Measurements from ENCODE around the gene CADM2. TPM values are rescaled to one million over a fixed set of nuclear protein-coding genes. Genes with fewer than 3 reads are reported as not detected.

CADM2 gene
- total and polyA plus RNA-seq, 2 experiments from 2014 or later, result 13.3 to 47.5 TPM

DNA sequence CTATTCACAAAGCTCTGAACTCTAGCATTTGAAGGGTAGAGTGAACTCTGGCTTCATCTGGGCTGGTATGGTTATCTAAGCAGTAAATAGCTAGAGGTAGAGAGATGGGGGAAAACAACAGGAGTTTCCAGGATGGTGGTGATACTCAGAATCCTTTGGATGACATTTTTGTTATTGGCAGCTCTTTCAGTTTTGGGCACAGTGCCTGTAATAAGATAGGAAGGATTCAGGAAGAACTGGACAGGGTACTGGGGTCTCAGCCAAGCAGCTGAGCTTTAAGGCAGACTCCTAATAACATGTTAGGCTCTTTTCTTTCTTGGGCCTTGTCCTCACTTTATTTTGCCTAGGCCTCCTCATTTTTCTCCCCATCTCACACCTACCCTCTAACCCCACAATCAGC lies 338.5 kb downstream of the CADM2 start (continued):
- TF ChIP-seq CREB1 (CRISPR knock-in tag; IDR thresholded peaks at IDR 0.05; ENCODE audit: low read depth) (no peak), ZNF114 (CRISPR knock-in tag; IDR thresholded peaks at IDR 0.05) (no peak), EZH2 (IDR thresholded peaks at IDR 0.05; ENCODE audit: low read depth, unreplicated experiment) (no peak), NANOG (IDR thresholded peaks at IDR 0.05; ENCODE audit: borderline replicate concordance) (no peak), POLR2AphosphoS5 (IDR thresholded peaks at IDR 0.05; ENCODE audit: low read depth) (no peak), EZH2phosphoT487 (IDR thresholded peaks at IDR 0.05; ENCODE audit: unreplicated experiment) (no peak)
- TF ChIP-seq, protein P1, sequence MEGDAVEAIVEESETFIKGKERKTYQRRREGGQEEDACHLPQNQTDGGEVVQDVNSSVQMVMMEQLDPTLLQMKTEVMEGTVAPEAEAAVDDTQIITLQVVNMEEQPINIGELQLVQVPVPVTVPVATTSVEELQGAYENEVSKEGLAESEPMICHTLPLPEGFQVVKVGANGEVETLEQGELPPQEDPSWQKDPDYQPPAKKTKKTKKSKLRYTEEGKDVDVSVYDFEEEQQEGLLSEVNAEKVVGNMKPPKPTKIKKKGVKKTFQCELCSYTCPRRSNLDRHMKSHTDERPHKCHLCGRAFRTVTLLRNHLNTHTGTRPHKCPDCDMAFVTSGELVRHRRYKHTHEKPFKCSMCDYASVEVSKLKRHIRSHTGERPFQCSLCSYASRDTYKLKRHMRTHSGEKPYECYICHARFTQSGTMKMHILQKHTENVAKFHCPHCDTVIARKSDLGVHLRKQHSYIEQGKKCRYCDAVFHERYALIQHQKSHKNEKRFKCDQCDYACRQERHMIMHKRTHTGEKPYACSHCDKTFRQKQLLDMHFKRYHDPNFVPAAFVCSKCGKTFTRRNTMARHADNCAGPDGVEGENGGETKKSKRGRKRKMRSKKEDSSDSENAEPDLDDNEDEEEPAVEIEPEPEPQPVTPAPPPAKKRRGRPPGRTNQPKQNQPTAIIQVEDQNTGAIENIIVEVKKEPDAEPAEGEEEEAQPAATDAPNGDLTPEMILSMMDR (conservative IDR thresholded peaks at IDR 0.05; ENCODE audit: low read depth in 2 of 2), result no peak
- TF ChIP-seq, protein P2, sequence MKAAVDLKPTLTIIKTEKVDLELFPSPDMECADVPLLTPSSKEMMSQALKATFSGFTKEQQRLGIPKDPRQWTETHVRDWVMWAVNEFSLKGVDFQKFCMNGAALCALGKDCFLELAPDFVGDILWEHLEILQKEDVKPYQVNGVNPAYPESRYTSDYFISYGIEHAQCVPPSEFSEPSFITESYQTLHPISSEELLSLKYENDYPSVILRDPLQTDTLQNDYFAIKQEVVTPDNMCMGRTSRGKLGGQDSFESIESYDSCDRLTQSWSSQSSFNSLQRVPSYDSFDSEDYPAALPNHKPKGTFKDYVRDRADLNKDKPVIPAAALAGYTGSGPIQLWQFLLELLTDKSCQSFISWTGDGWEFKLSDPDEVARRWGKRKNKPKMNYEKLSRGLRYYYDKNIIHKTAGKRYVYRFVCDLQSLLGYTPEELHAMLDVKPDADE (IDR thresholded peaks at IDR 0.05), result no peak
- TF ChIP-seq, protein P3, sequence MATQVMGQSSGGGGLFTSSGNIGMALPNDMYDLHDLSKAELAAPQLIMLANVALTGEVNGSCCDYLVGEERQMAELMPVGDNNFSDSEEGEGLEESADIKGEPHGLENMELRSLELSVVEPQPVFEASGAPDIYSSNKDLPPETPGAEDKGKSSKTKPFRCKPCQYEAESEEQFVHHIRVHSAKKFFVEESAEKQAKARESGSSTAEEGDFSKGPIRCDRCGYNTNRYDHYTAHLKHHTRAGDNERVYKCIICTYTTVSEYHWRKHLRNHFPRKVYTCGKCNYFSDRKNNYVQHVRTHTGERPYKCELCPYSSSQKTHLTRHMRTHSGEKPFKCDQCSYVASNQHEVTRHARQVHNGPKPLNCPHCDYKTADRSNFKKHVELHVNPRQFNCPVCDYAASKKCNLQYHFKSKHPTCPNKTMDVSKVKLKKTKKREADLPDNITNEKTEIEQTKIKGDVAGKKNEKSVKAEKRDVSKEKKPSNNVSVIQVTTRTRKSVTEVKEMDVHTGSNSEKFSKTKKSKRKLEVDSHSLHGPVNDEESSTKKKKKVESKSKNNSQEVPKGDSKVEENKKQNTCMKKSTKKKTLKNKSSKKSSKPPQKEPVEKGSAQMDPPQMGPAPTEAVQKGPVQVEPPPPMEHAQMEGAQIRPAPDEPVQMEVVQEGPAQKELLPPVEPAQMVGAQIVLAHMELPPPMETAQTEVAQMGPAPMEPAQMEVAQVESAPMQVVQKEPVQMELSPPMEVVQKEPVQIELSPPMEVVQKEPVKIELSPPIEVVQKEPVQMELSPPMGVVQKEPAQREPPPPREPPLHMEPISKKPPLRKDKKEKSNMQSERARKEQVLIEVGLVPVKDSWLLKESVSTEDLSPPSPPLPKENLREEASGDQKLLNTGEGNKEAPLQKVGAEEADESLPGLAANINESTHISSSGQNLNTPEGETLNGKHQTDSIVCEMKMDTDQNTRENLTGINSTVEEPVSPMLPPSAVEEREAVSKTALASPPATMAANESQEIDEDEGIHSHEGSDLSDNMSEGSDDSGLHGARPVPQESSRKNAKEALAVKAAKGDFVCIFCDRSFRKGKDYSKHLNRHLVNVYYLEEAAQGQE (IDR thresholded peaks at IDR 0.05; ENCODE audit: unreplicated experiment), result no peak

DNA sequence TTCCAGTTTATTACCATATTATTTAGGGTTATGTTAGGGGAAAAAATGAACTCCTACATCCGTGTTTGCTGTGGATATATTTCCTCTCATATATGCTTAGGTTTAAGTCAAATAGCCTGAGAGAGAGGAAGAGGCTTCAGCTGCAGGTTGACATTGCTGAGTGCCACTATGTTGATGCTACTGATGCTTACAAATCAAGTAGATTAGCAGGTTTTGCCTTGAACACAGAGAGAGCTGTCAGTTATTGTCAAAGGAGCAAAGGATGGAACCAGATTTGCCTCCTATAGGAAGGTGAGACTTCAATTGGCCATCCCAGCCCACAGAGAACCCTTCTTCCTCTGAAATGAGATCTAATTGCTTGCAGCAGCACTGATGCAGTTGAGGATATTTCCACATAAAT lies 339.2 kb downstream of the CADM2 start:
- Mint-ChIP-seq H3K27me3 (ENCODE audit: insufficient read depth, low read depth, poor library complexity) (no peaks in the 10 kb centered on the region), H3K36me3 (ENCODE audit: low read depth) (no peaks in the 10 kb centered on the region), H3K4me1 (no peaks in the 10 kb centered on the region), H3K27ac (no peak overlapping the region), H3K9me3 (no peaks in the 10 kb centered on the region; the same call in 1 of the 3 replicates), H3K4me3 (no peak overlapping the region)
- Histone ChIP-seq H3K4me3 (no peak overlapping the region), H3K9me2 (ENCODE audit: insufficient read depth) (no peaks in the 10 kb centered on the region), H2AFZ (no peak overlapping the region), H3K4me2 (no peak overlapping the region), H3K4me1 (ENCODE audit: insufficient read depth) (no peaks in the 10 kb centered on the region), H3K79me2 (replicated peaks; ENCODE audit: insufficient read depth) (no peaks in the 10 kb centered on the region), H3K36me3 (ENCODE audit: insufficient read depth) (no peaks in the 10 kb centered on the region), H4K20me1 (replicated peaks; ENCODE audit: insufficient read depth) (no peaks in the 10 kb centered on the region), H3K27ac (ENCODE audit: low read depth) (no peak overlapping the region), H3F3A (replicated peaks; ENCODE audit: low read depth) (no peaks in the 10 kb centered on the region), H3K27me3 (ENCODE audit: insufficient read depth) (no peaks in the 10 kb centered on the region)
- TF ChIP-seq ZNF114 (CRISPR knock-in tag; IDR thresholded peaks at IDR 0.05), result no peak
- TF ChIP-seq, protein P3 (IDR thresholded peaks at IDR 0.05; ENCODE audit: unreplicated experiment), result no peak
- TF ChIP-seq CREB1 (CRISPR knock-in tag; IDR thresholded peaks at IDR 0.05; ENCODE audit: low read depth), result no peak
- TF ChIP-seq EZH2phosphoT487 (IDR thresholded peaks at IDR 0.05; ENCODE audit: unreplicated experiment), result no peak
- TF ChIP-seq, protein P2 (IDR thresholded peaks at IDR 0.05), result no peak
- no peak for TF ChIP-seq ZNF331 (CRISPR knock-in tag; IDR thresholded peaks at IDR 0.05; ENCODE audit: low read depth)
- no peak for DNase-seq (ENCODE audit: low spot score)
- ATAC-seq, result no peak
